NCI-H345 (cell line): Measurements from ENCODE around the gene APCDD1L.
"Not testable (repeated sequence)": the region's sequence is repeated elsewhere in the genome, so short reads cannot be mapped to it uniquely, and the experiment has no call there.

Source experiments
- DNase-seq: peaks from one replicate; lab custom pipeline; 2025; lab: John Stamatoyannopoulos, UW

The APCDD1L gene

DNA sequence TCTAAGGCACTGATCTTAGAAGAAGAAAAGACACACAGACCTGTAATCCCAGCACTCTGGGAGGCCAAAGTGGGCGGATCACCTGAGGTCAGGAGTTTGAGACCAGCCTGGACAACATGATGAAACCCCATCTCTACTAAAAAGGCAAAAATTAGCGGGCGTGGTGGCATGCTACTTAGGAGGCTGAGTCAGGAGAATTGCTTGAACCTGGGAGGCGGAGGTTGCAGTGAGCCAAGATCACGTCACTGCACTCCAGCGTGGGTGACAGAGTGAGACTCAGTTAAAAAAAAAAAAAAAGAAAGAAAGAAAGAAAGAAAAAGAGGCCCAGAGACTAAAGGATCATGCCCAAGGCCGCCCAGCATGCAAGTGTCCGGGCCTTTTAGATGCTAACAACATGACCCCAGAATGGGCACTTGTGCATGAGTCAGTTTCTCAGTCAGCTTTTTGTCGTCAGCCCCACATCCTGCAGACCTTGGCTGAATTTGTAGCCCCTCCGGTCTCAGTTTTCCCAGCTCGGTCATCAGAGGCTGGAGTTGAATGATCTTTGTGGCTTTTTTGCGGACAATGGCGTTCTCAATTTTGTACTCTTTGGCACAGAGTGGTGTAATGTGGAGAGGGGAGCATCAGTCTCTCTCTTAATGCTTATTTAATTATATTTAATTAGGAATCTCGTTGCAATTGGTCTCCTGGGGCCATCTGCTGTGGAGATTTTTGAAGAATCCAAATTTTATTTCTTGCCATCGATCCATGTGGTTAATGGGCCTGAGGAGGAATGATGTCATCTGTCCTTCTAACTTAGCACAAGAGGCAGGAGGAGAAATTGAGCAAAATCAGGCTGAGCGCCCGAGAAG lies 30.6 kb upstream of the APCDD1L start:
- DNase-seq: no peak

GRCh38 chr20:58544891-58545290 lies 29.7 kb upstream of the APCDD1L start:
- no peak for DNase-seq

DNA sequence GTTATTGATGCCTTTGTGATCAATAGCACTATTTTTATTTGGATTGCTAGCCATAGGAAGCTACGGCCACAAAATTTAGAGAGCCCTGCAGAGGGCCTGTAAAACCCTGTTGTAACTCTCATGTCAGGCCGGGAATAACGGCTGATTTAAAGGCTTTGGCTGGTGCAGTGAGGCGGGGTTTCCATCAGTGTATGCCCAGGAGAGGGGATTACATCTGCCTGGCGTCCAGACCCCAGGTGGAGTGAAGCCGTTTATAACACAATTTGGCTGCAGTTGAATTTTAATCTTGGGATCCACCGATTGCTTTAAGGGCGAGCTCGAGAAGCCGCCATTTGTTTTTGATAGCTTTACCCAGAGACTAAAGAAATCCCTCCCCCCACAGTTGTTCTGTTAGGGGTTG lies 29.1 kb upstream of the APCDD1L start:
- DNase-seq: no peak

- DNase-seq: no peak
Measured at GRCh38 chr20:58543274-58543673, 28.1 kb upstream of the APCDD1L start.

- DNase-seq: no peak
Measured at GRCh38 chr20:58542411-58543095, 27.4 kb upstream of the APCDD1L start.

- DNase-seq: not testable (repeated sequence)
Measured at GRCh38 chr20:58542034-58542410, 26.8 kb upstream of the APCDD1L start.

DNA sequence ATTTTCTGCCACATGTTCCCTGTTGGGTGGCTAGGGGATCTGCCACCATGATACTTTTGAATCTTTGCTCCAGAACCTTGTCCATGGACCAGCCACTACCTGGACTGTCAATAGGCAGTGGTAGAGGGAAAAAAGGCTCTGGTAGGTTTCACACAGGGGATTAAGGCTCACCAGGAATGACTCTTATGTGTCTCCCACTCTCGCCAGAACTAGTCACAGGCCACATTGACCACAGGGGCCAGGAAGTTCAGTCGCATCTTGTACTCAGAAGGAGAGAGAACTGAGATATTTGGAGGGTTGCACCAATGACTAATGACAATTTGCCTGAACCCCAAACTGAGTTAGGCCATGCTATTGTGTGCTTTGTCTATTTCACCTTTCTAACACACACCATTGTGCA lies 23.6 kb upstream of the APCDD1L start:
- no peak for DNase-seq

- DNase-seq: no peak
Measured at GRCh38 chr20:58537831-58538230, 22.6 kb upstream of the APCDD1L start.

- no peak for DNase-seq
Measured at GRCh38 chr20:58536289-58536688, 21.1 kb upstream of the APCDD1L start.

- no peak for DNase-seq
Measured at GRCh38 chr20:58531657-58532056, 16.5 kb upstream of the APCDD1L start.

DNA sequence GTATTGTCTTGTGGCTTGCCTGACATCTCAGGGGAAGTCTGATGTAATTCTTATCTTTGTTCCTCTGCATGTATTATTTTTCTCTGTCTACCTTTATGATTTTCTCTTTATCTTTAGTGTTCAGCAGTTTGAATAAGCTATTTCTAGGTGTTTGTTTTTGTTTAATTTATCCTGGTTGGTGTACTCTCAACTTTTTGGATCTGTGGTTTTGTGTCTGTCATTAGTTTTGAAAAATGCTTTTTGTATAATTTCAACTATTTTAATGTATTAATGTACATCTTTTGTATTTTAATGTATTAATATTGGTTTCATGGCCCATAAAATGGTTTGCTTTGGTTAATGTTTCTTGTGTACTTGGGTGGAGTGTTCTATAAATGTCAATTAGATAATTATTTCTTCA lies 15.9 kb upstream of the APCDD1L start:
- no peak for DNase-seq

GRCh38 chr20:58528412-58528811 lies 13.2 kb upstream of the APCDD1L start:
- no peak for DNase-seq

GRCh38 chr20:58526411-58526810 lies 11.2 kb upstream of the APCDD1L start:
- DNase-seq: no peak

- DNase-seq: no peak
Measured at GRCh38 chr20:58524814-58525213, 9.6 kb upstream of the APCDD1L start.

- no peak for DNase-seq
Measured at GRCh38 chr20:58523971-58524315, 8.7 kb upstream of the APCDD1L start.

GRCh38 chr20:58523072-58523970 lies 8.1 kb upstream of the APCDD1L start:
- DNase-seq: no peak

GRCh38 chr20:58522666-58523065 lies 7.5 kb upstream of the APCDD1L start:
- no peak for DNase-seq

- DNase-seq: no peak
Measured at GRCh38 chr20:58521763-58522162, 6.6 kb upstream of the APCDD1L start.

DNA sequence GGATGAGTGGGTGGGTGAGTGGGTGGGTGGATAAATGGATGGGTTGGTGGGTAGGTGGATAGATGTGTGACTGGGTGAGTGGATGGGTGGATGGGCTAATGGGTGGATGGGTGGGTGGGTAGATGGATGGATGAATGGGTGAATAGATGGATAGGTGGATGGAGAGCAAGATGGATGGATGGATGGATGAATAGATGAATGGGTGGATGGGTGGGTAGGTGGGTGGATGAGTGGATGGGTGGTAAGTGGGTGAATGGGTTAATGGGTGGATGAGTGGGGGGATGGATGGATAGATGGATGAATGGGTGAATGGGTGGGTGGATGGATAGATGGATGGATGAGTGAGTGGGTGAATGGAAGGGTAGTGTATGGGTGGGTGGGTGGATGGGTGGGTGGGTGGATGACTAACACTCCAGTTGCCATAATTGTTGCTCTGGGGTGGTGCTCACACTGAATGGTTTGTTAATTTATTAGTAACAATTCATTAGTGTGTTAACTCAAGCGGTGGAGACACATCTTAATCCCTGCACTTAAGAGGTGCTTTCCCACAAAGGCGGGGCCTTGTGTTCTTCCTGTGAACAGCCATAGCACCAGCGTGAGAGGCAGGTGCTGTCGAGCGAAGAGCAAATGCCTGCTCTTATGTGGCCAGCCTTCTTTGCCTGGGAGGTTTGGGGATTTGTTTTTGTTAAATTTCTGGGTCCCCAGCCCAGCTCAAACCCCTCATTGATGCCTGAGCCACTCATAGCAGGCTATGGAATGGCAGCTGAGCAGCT lies 4.9 kb upstream of the APCDD1L start:
- DNase-seq: no peak

DNA sequence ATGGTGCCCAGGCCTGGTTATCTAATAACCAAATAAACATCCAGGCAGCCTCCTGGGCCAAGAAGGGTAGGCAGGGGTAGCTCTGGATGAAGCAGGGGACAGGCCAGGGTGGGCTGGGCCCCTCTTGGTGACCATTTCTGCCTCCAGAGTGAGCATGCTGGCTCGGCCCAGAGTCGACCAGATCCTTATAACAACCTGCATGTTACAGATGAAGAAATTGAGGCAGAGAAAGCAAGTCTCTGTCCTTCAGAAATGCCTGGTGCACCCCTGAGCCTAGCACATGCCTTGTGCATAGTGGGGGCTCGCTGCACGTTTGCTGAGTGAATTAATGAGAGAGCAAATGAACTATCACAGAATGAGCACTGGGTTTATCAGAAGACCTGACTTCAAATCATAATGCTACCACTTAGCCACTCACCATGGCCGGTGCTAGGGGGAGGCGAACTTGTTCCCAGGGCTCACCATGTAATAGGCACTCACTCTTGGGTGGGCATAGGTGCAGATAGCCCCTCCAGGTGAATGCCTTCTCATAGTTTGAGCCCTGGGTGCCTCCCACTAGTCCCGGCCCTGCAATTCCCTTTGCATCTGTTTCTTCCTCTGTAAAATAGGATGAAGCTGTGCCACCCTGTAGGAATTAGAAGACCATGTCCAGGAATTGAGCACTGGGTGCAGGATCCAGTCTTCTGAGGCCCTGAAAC lies 3.8 kb upstream of the APCDD1L start:
- DNase-seq: no peak

- no peak for DNase-seq
Measured at GRCh38 chr20:58518387-58518786, 3.2 kb upstream of the APCDD1L start.
